ENCODE data around the gene ADGB.

Gene ADGB

DNA sequence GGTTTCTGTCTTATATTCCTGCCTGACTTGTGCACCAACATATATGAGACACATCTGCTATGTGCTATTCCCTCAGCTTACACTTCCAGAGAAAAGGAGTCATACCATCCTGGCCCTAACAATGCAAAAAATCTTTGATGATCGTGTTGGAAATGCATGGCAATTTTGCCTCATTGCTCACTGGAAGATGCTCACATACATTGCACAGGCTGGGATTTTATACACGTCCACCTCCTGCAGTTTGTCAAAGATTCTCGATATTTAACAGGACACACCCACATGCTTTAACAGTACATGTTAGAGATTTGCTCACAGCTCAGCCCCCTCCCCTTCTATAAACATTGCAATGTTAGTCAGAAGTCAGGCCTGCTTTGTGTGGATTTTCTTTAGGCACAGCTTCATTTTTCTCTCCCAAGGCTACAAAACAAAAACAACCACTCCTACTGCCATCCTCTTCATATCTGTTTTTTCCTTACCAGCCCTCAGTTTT lies 66.1 kb downstream of the ADGB start:
- no peaks in the 10 kb centered on the region for H3K9me3 ChIP-seq
- H3K27me3 ChIP-seq = no peaks in the 10 kb centered on the region
- intact Hi-C loops (cut with DNase I; ENCODE audit: low total_unique reads) = no loop called here
- DNase-seq = no peak
- no peaks in the 10 kb centered on the region for H3K36me3 ChIP-seq
- TF ChIP-seq, protein P1, sequence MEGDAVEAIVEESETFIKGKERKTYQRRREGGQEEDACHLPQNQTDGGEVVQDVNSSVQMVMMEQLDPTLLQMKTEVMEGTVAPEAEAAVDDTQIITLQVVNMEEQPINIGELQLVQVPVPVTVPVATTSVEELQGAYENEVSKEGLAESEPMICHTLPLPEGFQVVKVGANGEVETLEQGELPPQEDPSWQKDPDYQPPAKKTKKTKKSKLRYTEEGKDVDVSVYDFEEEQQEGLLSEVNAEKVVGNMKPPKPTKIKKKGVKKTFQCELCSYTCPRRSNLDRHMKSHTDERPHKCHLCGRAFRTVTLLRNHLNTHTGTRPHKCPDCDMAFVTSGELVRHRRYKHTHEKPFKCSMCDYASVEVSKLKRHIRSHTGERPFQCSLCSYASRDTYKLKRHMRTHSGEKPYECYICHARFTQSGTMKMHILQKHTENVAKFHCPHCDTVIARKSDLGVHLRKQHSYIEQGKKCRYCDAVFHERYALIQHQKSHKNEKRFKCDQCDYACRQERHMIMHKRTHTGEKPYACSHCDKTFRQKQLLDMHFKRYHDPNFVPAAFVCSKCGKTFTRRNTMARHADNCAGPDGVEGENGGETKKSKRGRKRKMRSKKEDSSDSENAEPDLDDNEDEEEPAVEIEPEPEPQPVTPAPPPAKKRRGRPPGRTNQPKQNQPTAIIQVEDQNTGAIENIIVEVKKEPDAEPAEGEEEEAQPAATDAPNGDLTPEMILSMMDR (IDR thresholded peaks at IDR 0.05) = no peak
- H3K4me3 ChIP-seq = no peak overlapping the region
- no peaks in the 10 kb centered on the region for H3K4me1 ChIP-seq
- H3K27ac ChIP-seq = no peak overlapping the region

DNA sequence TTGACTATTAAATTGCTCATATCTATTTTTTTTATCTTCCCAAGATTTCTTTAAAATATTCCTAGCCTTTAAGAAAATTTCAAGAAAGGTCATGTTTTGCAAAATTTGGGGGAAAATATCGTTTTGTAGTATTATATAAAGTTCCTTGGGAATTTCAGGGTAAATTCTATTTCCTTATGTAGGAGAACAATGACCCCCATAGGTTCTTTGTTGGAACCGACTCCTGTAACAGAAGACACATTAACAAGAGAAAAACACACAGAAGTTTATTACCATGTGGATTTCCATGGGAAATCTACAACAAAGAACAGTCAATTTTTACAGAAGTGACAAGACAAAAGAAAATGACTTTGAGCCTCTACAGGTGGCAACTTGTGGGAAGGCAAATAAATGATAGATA lies 68.1 kb downstream of the ADGB start:
- Histone ChIP-seq H3K27me3 (no peaks in the 10 kb centered on the region), H3K27ac (no peak overlapping the region), H3K9me3 (no peaks in the 10 kb centered on the region), H3K4me3 (no peak overlapping the region), H3K36me3 (no peaks in the 10 kb centered on the region), H3K4me1 (no peaks in the 10 kb centered on the region)
- TF ChIP-seq, protein P1 (IDR thresholded peaks at IDR 0.05) = no peak
- intact Hi-C loops (cut with DNase I; ENCODE audit: low total_unique reads) = no loop called here
- DNase-seq = no peak

DNA sequence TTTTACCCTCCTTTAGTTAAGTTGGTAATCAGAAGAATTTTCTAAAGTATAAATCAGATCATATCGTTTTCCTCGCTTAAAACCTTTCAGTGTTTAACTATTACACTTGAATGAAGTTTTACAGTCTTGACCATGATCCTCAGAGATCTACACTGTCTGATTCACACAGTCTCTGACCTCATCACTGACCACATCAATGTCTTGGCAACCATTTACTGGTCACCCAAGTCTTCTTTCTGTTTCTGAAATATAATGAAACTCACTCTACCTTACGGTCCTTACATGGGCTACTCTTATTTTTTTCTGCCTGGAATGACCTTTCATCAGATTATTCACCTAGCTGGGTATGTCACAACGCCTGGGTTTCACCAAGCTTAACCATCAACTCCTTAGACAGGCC lies 71.4 kb downstream of the ADGB start:
- H3K27me3 ChIP-seq = no peaks in the 10 kb centered on the region
- H3K36me3 ChIP-seq = no peaks in the 10 kb centered on the region
- no peaks in the 10 kb centered on the region for H3K4me1 ChIP-seq
- TF ChIP-seq, protein P1 (IDR thresholded peaks at IDR 0.05) = no peak
- no peak for DNase-seq
- no peaks in the 10 kb centered on the region for H3K9me3 ChIP-seq
- intact Hi-C loops (cut with DNase I; ENCODE audit: low total_unique reads) = no loop called here
- H3K27ac ChIP-seq = no peak overlapping the region
- no peak overlapping the region for H3K4me3 ChIP-seq

DNA sequence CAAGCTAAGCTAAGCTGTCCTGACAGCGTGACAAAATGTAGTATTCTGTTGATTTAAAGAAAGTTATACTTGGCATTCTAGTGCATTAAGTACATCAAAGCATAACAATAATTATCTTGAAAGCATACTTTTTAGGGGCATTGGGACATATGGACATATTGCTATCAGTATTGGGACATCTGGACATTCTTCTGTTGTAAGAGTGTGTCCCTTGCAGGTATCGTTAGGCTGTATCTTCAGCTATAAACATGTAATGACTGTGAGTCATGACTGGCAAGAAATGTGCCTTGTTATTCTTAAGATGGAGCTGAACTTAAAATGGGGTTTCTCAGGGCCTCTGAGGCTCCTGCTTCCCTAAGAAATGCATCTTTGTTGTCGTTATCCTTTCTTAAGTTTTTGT lies 74.3 kb downstream of the ADGB start:
- Histone ChIP-seq H3K27ac (no peak overlapping the region), H3K36me3 (no peaks in the 10 kb centered on the region), H3K9me3 (no peaks in the 10 kb centered on the region), H3K27me3 (no peaks in the 10 kb centered on the region), H3K4me1 (no peaks in the 10 kb centered on the region), H3K4me3 (no peak overlapping the region)
- TF ChIP-seq, protein P1 (IDR thresholded peaks at IDR 0.05) = no peak
- intact Hi-C loops (cut with DNase I; ENCODE audit: low total_unique reads) = no loop called here
- DNase-seq = no peak

DNA sequence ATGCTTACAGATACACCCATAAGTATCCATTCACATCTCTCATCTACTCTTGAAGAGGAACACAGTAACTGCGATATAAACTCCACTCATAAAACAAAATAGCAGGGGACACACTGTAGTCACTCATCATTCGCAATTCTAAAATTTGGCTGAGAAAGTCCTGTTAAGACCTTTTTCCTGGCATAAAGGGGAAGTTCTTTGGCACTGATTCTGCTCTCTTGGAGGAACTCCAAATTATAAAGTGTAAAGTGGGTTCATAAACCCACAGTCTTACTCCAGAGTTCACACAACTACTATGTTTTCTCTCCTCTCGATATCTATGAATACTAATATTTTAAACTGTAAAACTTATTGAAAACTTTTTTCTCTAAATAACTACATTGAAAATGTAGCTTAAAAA lies 80.6 kb downstream of the ADGB start:
- Histone ChIP-seq H3K9me3 (no peaks in the 10 kb centered on the region), H3K27me3 (no peaks in the 10 kb centered on the region), H3K27ac (no peak overlapping the region), H3K36me3 (no peaks in the 10 kb centered on the region), H3K4me1 (no peaks in the 10 kb centered on the region), H3K4me3 (no peak overlapping the region)
- no peak for DNase-seq
- intact Hi-C loops (cut with DNase I; ENCODE audit: low total_unique reads) = no loop called here
- TF ChIP-seq, protein P1 (IDR thresholded peaks at IDR 0.05) = no peak

DNA sequence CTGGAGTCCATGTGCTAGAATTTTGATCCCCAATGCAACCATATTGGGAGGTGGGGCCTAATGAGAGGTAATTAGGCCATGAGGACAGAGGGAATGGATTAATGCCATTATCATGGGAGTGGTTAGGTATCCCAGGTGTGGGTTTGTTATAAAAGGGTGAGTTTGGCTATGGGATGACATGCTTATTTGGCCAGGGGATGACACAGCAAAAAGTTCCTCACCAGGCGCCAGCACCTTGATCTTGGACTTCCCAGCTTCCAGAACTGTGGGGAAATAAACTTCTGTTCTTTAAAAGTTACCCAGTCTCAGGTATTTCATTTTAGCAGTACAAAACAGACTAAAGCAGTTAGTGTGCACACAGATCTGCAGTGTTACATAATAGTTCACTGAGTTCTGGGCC lies 84.1 kb downstream of the ADGB start:
- intact Hi-C loops (cut with DNase I; ENCODE audit: low total_unique reads) = no loop called here
- no peaks in the 10 kb centered on the region for H3K9me3 ChIP-seq

More for the DNA sequence above, 84.1 kb downstream of the ADGB start:
- TF ChIP-seq, protein P1 (IDR thresholded peaks at IDR 0.05) = no peak
- Histone ChIP-seq H3K27me3 (no peaks in the 10 kb centered on the region), H3K4me3 (no peak overlapping the region), H3K27ac (no peak overlapping the region), H3K36me3 (no peaks in the 10 kb centered on the region), H3K4me1 (no peaks in the 10 kb centered on the region)
- no peak for DNase-seq
